Activated T-helper 17 cell treated with anti-CD3 and anti-CD28 coated beads, Interleukin-2, amount 50 U/mL, for 72 hours (primary cell): ENCODE results near the gene SLC15A1. TPM values are rescaled to one million over a fixed set of nuclear protein-coding genes. Genes with fewer than 3 reads are reported as not detected.
"Not testable (repeated sequence)": the region's sequence is repeated elsewhere in the genome, so short reads cannot be mapped to it uniquely, and the experiment has no call there.

Experiments used
- ATAC-seq: fragments of 150-1000 bp; cut with Tn5 transposase; replicated peaks from 2 replicates; pipeline ENCODE4 v1.10.0; 2021; ENCODE audit warnings: mild to moderate bottlenecking, moderate library complexity
- H3K27ac Mint-ChIP-seq: one replicate; pipeline ENCODE4 v1.8.0; 2022; ENCODE audit warnings: mixed read lengths
- H3K27me3 Mint-ChIP-seq: one replicate; pipeline ENCODE4 v1.8.0; 2022; ENCODE audit warnings: mixed read lengths
- H3K36me3 Mint-ChIP-seq: one replicate; pipeline ENCODE4 v1.8.0; 2022; ENCODE audit warnings: low read depth, mild to moderate bottlenecking, mixed read lengths
- H3K4me1 Mint-ChIP-seq: one replicate; pipeline ENCODE4 v1.8.0; 2022; ENCODE audit warnings: mixed read lengths
- H3K4me3 Mint-ChIP-seq: one replicate; pipeline ENCODE4 v1.8.0; 2022; ENCODE audit warnings: mild to moderate bottlenecking, mixed read lengths
- H3K9me3 Mint-ChIP-seq: one replicate; pipeline ENCODE4 v1.8.0; 2022; ENCODE audit warnings: mixed read lengths
- total RNA-seq, 2 donors: library from RNA; stranded (reverse); gene quantifications; one replicate each; pipeline ENCODE4 v1.2.3, GENCODE V29; 2022

The SLC15A1 gene
- total RNA-seq, 2 donors from 2014 or later = not detected

GRCh38 chr13:98652721-98653462, 99.6 kb downstream of the SLC15A1 start:
- Mint-ChIP-seq H3K27ac (peak overlapping the region; percentile 68), H3K27me3 (no peaks in the 10 kb centered on the region), H3K36me3 (no peaks in the 10 kb centered on the region), H3K4me1 (peaks cover 5% of the 10 kb centered on the region), H3K4me3 (peak overlapping the region; percentile 49), H3K9me3 (no peaks in the 10 kb centered on the region)
- ATAC-seq = no peak

- Mint-ChIP-seq H3K9me3 (no peaks in the 10 kb centered on the region), H3K4me1 (peaks cover 5% of the 10 kb centered on the region), H3K36me3 (no peaks in the 10 kb centered on the region), H3K4me3 (no peak overlapping the region), H3K27me3 (no peaks in the 10 kb centered on the region), H3K27ac (no peak overlapping the region)
- no peak for ATAC-seq
These were observed 100.2 kb downstream of the SLC15A1 start for GRCh38 chr13:98652276-98652675.

GRCh38 chr13:98651744-98652143, 100.7 kb downstream of the SLC15A1 start:
- no peak overlapping the region for H3K27ac Mint-ChIP-seq
- H3K4me1 Mint-ChIP-seq = peaks cover 5% of the 10 kb centered on the region
- H3K9me3 Mint-ChIP-seq = no peaks in the 10 kb centered on the region
- no peak for ATAC-seq
- no peaks in the 10 kb centered on the region for H3K36me3 Mint-ChIP-seq
- no peaks in the 10 kb centered on the region for H3K27me3 Mint-ChIP-seq
- no peak overlapping the region for H3K4me3 Mint-ChIP-seq

GRCh38 chr13:98650396-98651107, 101.9 kb downstream of the SLC15A1 start:
- Mint-ChIP-seq H3K27ac (no peak overlapping the region), H3K9me3 (no peaks in the 10 kb centered on the region), H3K4me3 (no peak overlapping the region), H3K27me3 (peaks cover 3% of the 10 kb centered on the region), H3K36me3 (no peaks in the 10 kb centered on the region), H3K4me1 (peaks cover 5% of the 10 kb centered on the region)
- no peak for ATAC-seq

GRCh38 chr13:98649861-98650260, 102.6 kb downstream of the SLC15A1 start:
- Mint-ChIP-seq H3K27ac (no peak overlapping the region), H3K27me3 (peaks cover 3% of the 10 kb centered on the region), H3K4me3 (no peak overlapping the region), H3K36me3 (no peaks in the 10 kb centered on the region), H3K9me3 (no peaks in the 10 kb centered on the region), H3K4me1 (peaks cover 5% of the 10 kb centered on the region)
- ATAC-seq = no peak

DNA sequence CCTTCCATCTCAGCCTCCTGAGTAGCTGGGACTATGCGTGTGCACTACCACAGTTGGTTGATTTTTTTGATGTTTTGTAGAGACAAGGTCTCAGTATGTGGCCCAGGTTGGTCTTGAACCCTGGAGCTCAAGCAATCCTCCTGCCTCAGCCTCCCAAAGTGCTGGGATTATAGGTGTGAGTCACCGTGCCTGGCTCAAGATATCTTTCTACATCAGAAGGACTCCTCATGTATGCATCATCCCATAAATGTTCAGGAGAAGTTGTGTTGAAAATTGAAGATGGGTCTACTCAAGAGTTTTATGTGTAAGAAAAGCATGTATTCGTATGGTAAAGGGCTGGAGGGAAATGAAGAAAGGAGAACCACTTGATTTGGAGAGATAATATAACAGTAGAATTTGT, 103.8 kb downstream of the SLC15A1 start:
- no peak overlapping the region for H3K4me3 Mint-ChIP-seq
- H3K27me3 Mint-ChIP-seq = peaks cover 3% of the 10 kb centered on the region
- no peak overlapping the region for H3K27ac Mint-ChIP-seq
- ATAC-seq = no peak
- peaks cover 5% of the 10 kb centered on the region for H3K4me1 Mint-ChIP-seq
- H3K36me3 Mint-ChIP-seq = no peaks in the 10 kb centered on the region
- no peaks in the 10 kb centered on the region for H3K9me3 Mint-ChIP-seq

DNA sequence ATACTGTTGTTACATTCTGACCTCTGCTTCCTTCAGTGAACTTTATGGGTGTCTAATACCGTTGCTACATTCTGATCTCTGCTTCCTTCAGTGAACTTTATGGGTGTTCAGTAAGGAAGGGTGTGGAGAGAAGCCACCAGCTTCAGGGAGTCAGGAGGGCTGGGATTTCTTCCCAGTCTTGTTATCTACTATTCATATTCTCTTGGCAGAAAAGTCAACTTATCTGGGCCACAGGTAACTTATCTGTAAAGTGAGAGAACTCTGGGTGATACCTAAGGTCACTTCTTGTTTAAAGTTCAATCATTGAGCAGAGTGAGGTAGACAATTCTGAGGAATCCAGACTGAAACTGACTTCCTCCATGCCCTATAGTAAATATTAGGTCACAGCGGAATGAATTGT, 104.3 kb downstream of the SLC15A1 start:
- Mint-ChIP-seq H3K27me3 (peaks cover 3% of the 10 kb centered on the region), H3K4me1 (peaks cover under 1% of the 10 kb centered on the region), H3K27ac (no peak overlapping the region), H3K4me3 (no peak overlapping the region), H3K36me3 (no peaks in the 10 kb centered on the region), H3K9me3 (no peaks in the 10 kb centered on the region)
- ATAC-seq = no peak

DNA sequence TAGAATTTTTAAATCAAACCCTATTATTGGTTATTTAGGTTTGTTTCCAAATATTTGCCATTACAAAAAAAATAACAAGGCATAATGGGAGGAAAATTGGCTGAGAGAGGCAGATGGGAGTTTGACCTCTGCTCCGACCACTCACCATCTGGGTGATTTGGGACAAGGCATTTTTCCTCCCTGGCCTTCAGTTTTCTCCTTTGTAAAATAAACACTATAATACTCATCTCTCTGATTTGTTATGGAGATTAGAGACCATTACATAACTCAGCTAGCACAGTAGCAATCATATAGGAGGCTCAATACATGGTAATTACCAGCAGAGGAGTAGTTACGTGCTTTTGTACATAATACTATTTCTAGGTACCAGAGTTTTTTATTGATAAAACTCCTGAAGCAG, 105.4 kb downstream of the SLC15A1 start:
- no peaks in the 10 kb centered on the region for H3K36me3 Mint-ChIP-seq

DNA sequence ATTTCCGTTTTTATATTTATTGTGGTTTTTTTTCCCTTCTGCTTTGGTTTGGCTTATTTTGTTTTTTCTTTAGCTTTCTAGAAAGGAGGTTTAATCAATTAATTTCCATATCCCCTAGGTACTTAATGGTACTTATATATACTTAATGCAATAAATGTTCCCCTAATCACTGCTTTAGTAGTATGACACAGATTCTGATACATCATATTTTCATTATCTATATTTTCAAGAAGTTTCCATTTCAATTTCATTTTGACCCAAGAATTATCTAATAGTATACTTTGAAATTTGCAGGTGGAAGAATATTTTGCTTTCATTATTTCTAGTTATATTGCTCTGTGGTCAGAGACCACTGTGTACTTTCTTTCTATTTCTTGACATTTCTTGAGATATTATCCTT, 109.0 kb downstream of the SLC15A1 start:
- Mint-ChIP-seq H3K9me3 (no peaks in the 10 kb centered on the region), H3K4me1 (no peaks in the 10 kb centered on the region), H3K27me3 (peaks cover 7% of the 10 kb centered on the region)

More for the DNA sequence above, 105.4 kb downstream of the SLC15A1 start:
- Mint-ChIP-seq H3K27me3 (peaks cover 3% of the 10 kb centered on the region), H3K9me3 (no peaks in the 10 kb centered on the region), H3K4me3 (no peak overlapping the region), H3K4me1 (no peaks in the 10 kb centered on the region), H3K27ac (no peak overlapping the region)
- no peak for ATAC-seq

DNA sequence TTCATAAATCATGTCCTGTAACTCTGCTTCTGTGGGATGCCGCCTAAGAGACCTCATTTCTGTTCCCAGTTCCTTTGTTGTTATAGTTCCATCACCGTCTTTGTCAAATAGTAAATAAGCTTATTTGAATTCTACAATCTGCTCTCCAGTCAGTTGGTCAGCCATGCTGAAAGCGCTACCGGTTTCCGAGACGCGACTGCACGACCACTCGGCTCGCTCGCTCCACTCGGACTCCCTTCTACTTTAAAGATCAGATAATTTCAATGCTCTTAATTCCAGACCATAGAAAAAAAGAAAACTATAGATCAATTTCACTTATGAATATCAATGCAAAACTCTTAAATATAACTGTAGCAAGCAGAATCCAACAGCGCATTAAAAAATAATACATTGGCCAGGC, 111.4 kb downstream of the SLC15A1 start:
- Mint-ChIP-seq H3K4me1 (no peaks in the 10 kb centered on the region), H3K27me3 (peaks cover 4% of the 10 kb centered on the region), H3K36me3 (no peaks in the 10 kb centered on the region), H3K27ac (no peak overlapping the region), H3K9me3 (no peaks in the 10 kb centered on the region), H3K4me3 (no peak overlapping the region)
- no peak for ATAC-seq

More for the DNA sequence above, 109.0 kb downstream of the SLC15A1 start:
- Mint-ChIP-seq H3K36me3 (no peaks in the 10 kb centered on the region), H3K27ac (no peak overlapping the region), H3K4me3 (no peak overlapping the region)
- ATAC-seq = no peak

DNA sequence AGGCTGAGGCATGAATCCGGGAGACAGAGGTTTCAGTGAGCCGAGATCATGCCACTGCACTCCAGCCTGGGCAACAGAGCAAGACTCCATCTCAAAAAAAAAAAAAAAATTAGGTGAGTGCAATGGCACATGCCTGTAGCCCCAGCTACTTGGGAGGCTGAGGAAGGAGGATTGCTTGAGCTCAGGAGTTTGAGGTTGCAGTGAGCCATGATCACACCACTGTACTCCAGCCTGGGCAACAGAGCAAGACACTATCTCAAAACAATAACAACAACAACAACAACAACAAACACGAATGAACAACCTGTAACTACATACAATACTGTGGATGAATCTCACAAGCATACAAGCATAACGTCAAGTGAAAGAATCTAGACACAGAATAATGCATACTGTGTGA, 112.7 kb downstream of the SLC15A1 start:
- H3K36me3 Mint-ChIP-seq, H3K4me3 Mint-ChIP-seq, H3K27me3 Mint-ChIP-seq, H3K4me1 Mint-ChIP-seq, H3K9me3 Mint-ChIP-seq, ATAC-seq, H3K27ac Mint-ChIP-seq: not testable (repeated sequence)

DNA sequence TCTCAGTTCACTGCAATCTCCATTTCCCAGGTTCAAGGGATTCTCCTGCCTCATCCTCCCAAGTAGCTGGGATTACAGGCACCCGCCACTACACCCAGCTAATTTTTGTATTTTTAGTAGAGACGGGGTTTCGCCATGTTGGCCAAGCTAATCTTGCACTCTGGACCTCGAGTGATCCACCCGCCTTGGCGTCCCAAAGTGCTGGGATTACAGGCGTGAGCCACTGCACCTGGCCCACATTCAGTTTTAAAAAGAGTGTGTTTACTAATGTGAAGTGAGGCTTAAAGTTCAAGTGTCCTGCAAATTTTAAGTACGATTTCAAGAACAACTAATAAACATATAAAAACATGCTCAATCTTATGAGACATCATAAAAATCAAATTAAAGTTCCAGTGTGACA, 114.1 kb downstream of the SLC15A1 start:
- H3K4me1 Mint-ChIP-seq, H3K27me3 Mint-ChIP-seq, H3K36me3 Mint-ChIP-seq, ATAC-seq, H3K27ac Mint-ChIP-seq, H3K9me3 Mint-ChIP-seq, H3K4me3 Mint-ChIP-seq: not testable (repeated sequence)

Other genes starting within 250 kb of the SLC15A1 start
- gene STK24, start 175.6 kb downstream of the SLC15A1 start, total RNA-seq = 100 to 1,000 TPM; 212 to 231 TPM
- 10 to 100 TPM; 50.2 to 70.4 TPM for gene DOCK9, start 225.4 kb upstream of the SLC15A1 start, total RNA-seq